ENCODE data around the gene C9orf50. TPM values are rescaled to one million over a fixed set of nuclear protein-coding genes. Genes with fewer than 3 reads are reported as not detected.

C9orf50 gene
- total RNA-seq, 1 experiment from 2014 or later = not detected

DNA sequence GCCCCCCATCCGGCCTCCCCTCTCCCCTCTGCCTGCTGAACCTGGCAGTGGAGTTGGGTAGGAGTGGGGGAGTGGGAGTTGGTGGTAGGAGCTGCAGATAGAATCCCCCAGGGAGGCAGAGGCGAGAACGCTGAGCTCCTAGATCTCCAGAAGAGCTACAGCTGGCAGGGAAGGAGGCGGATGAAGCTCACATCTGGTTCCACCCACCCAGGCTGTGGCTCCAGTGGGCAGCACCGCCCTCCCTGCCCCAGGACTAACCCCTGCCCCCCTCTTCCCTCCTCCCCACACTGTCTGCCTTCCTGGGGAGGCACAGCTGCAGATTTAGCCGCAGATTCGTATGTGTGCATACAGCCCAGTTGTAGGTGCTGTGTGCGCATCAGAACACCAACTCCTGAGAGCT is 34.2 kb downstream of the C9orf50 start:
- H3K4me3 ChIP-seq (ENCODE audit: low read depth, low read length) = no peak overlapping the region
- DNase-seq = no peak
- no peak overlapping the region for H3K27ac Mint-ChIP-seq (ENCODE audit: unreplicated experiment)
- peaks cover 6% of the 10 kb centered on the region for H3K4me1 Mint-ChIP-seq (ENCODE audit: low read depth, unreplicated experiment)
- peaks cover 11% of the 10 kb centered on the region for H3K4me1 ChIP-seq
- TF ChIP-seq, protein P1, sequence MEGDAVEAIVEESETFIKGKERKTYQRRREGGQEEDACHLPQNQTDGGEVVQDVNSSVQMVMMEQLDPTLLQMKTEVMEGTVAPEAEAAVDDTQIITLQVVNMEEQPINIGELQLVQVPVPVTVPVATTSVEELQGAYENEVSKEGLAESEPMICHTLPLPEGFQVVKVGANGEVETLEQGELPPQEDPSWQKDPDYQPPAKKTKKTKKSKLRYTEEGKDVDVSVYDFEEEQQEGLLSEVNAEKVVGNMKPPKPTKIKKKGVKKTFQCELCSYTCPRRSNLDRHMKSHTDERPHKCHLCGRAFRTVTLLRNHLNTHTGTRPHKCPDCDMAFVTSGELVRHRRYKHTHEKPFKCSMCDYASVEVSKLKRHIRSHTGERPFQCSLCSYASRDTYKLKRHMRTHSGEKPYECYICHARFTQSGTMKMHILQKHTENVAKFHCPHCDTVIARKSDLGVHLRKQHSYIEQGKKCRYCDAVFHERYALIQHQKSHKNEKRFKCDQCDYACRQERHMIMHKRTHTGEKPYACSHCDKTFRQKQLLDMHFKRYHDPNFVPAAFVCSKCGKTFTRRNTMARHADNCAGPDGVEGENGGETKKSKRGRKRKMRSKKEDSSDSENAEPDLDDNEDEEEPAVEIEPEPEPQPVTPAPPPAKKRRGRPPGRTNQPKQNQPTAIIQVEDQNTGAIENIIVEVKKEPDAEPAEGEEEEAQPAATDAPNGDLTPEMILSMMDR (IDR thresholded peaks at IDR 0.05; ENCODE audit: insufficient read depth in 1 of 2, low read depth in 1 of 2, low read length in 1 of 2, severe bottlenecking in 1 of 2, unreplicated experiment in 1 of 2) = no peak
- CTCF ChIA-PET = interaction anchor here (1.1 kb wide), 1 partner anchor 10 kb away, joined by 3 read pairs; no protein-coding TSS in a partner anchor
- POLR2A ChIA-PET = interaction anchor here (0.7 kb wide), 1 partner anchor 17 kb away, joined by 3 read pairs; no protein-coding TSS in a partner anchor
- H3K9me3 Mint-ChIP-seq (ENCODE audit: unreplicated experiment) = no peaks in the 10 kb centered on the region
- BruUV-seq (replicated peaks) = no TSS peak
- H3K27me3 Mint-ChIP-seq (ENCODE audit: insufficient read depth, unreplicated experiment) = no peaks in the 10 kb centered on the region
- no peak overlapping the region for H3K4me3 Mint-ChIP-seq (ENCODE audit: unreplicated experiment)
- H3K36me3 ChIP-seq (ENCODE audit: control insufficient read depth, insufficient read depth, low read length) = no peaks in the 10 kb centered on the region
- H3K36me3 Mint-ChIP-seq (ENCODE audit: insufficient read depth, unreplicated experiment) = no peaks in the 10 kb centered on the region
- no peaks in the 10 kb centered on the region for H3K27me3 ChIP-seq (replicated peaks; ENCODE audit: control insufficient read depth, insufficient read depth, low read length)
- no peaks in the 10 kb centered on the region for H3K9me3 ChIP-seq
- intact Hi-C loops (cut with micrococcal nuclease; ENCODE audit: unreplicated experiment) = no loop called here

DNA sequence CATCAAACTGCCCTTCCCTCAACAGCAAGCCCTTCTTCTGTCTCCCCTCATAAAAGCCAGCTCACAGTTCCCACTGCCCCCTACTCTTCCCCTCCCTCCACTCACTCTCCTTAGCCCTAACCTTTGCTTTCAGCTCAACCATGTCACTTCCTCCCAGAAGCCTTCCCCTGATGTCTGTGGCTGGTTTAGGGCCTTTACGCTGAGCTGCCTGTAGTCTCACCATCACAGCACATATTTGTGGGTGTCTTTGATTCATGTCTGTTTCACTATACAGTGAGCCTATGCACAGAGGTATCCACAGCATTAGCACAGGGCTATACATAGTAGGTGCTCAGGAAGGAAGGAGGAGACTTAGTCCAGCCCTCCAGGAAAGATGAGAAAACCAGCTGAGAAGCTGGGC is 34.7 kb downstream of the C9orf50 start:
- Histone ChIP-seq H3K27me3 (replicated peaks; ENCODE audit: control insufficient read depth, insufficient read depth, low read length) (no peaks in the 10 kb centered on the region), H3K9me3 (no peaks in the 10 kb centered on the region), H3K4me1 (peaks cover 11% of the 10 kb centered on the region), H3K36me3 (ENCODE audit: control insufficient read depth, insufficient read depth, low read length) (no peaks in the 10 kb centered on the region), H3K4me3 (ENCODE audit: low read depth, low read length) (no peak overlapping the region)
- Mint-ChIP-seq H3K27me3 (ENCODE audit: insufficient read depth, unreplicated experiment) (no peaks in the 10 kb centered on the region), H3K4me3 (ENCODE audit: unreplicated experiment) (no peak overlapping the region), H3K27ac (ENCODE audit: unreplicated experiment) (no peak overlapping the region), H3K9me3 (ENCODE audit: unreplicated experiment) (no peaks in the 10 kb centered on the region), H3K36me3 (ENCODE audit: insufficient read depth, unreplicated experiment) (no peaks in the 10 kb centered on the region), H3K4me1 (ENCODE audit: low read depth, unreplicated experiment) (peaks cover 6% of the 10 kb centered on the region)
- POLR2A ChIA-PET = interaction anchor here (0.7 kb wide), 1 partner anchor 18 kb away, joined by 3 read pairs; no protein-coding TSS in a partner anchor
- CTCF ChIA-PET = interaction anchor here (1.1 kb wide), 1 partner anchor 10 kb away, joined by 3 read pairs; no protein-coding TSS in a partner anchor
- intact Hi-C loops (cut with micrococcal nuclease; ENCODE audit: unreplicated experiment) = no loop called here
- DNase-seq = no peak
- TF ChIP-seq, protein P1 (IDR thresholded peaks at IDR 0.05; ENCODE audit: insufficient read depth in 1 of 2, low read depth in 1 of 2, low read length in 1 of 2, severe bottlenecking in 1 of 2, unreplicated experiment in 1 of 2) = no peak
- no TSS peak for BruUV-seq (replicated peaks)

DNA sequence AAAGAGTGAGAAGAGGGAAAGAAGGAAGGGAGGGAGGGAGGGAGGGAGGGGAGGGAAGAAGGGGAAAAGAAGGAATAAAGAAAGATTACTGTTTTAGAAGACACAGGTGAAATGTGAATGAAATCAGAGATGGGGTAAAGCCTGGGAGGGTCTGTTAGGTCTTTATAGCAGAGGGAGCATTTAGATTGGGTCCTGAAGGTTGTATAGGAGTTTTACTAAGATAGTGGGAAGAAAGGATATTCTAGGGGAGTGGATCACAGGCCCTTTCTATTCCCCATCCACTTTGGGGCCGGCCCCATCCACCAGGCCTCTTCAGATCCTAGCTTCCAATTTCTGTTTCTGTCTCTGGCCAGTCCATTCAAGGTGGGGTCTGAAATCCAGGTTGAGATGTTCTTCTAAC is 35.5 kb downstream of the C9orf50 start:
- H3K27ac Mint-ChIP-seq (ENCODE audit: unreplicated experiment) = no peak overlapping the region
- DNase-seq = no peak
- H3K4me3 Mint-ChIP-seq (ENCODE audit: unreplicated experiment) = no peak overlapping the region
- H3K4me3 ChIP-seq (ENCODE audit: low read depth, low read length) = no peak overlapping the region
- 0 out of 2 replicates have a peak, but pooled peaks cover 3% of the 10 kb centered on the region for H3K9me3 ChIP-seq
- no peaks in the 10 kb centered on the region for H3K27me3 Mint-ChIP-seq (ENCODE audit: insufficient read depth, unreplicated experiment)
- H3K4me1 Mint-ChIP-seq (ENCODE audit: low read depth, unreplicated experiment) = peaks cover 6% of the 10 kb centered on the region
- POLR2A ChIA-PET = no interaction called here
- H3K36me3 ChIP-seq (ENCODE audit: control insufficient read depth, insufficient read depth, low read length) = no peaks in the 10 kb centered on the region
- no peaks in the 10 kb centered on the region for H3K36me3 Mint-ChIP-seq (ENCODE audit: insufficient read depth, unreplicated experiment)
- CTCF ChIA-PET = interaction anchor here (0.6 kb wide), 1 partner anchor 410 kb away, joined by 3 read pairs; no protein-coding TSS in a partner anchor
- H3K9me3 Mint-ChIP-seq (ENCODE audit: unreplicated experiment) = no peaks in the 10 kb centered on the region
- TF ChIP-seq, protein P1 (IDR thresholded peaks at IDR 0.05; ENCODE audit: insufficient read depth in 1 of 2, low read depth in 1 of 2, low read length in 1 of 2, severe bottlenecking in 1 of 2, unreplicated experiment in 1 of 2) = no peak
- H3K27me3 ChIP-seq (replicated peaks; ENCODE audit: control insufficient read depth, insufficient read depth, low read length) = no peaks in the 10 kb centered on the region
- BruUV-seq (replicated peaks) = no TSS peak
- intact Hi-C loops (cut with micrococcal nuclease; ENCODE audit: unreplicated experiment) = no loop called here
- peaks cover 15% of the 10 kb centered on the region for H3K4me1 ChIP-seq
